Measurements from ENCODE around the gene ICAM3. TPM values are rescaled to one million over a fixed set of nuclear protein-coding genes. Genes with fewer than 3 reads are reported as not detected.

ICAM3 gene
- total RNA-seq, 4 donors from 2014 or later = 5.5 to 8.5 (median 5.8) TPM

DNA sequence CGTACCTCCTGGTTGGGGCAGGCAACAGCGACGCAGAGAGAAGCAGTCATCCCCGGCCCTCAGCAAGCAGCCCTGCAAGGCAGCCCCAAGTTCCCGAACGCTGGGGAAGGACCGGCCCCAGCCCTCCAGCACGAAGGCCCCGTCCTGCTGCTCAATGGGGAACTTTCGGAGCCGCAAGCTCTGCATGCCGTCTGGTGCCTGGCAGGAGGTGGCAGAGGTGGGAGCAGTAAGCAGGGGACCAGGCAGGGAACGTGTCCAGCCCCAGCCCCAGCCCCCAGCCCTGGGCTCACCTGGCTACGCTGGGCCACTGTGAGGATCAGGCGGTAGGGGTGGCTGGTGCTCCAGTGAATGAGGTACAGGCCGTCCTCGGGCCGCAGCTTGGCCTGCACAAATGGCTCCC lies 22.8 kb upstream of the ICAM3 start:
- Histone ChIP-seq H3K9me3 (no peaks in the 10 kb centered on the region), H3K4me1 (no peaks in the 10 kb centered on the region), H3K27ac (no peak overlapping the region), H3K36me3 (peaks cover 36 to 37% of the 10 kb centered on the region in 2 donors), H3K4me3 (replicated peaks in 1 of 3) (no peak overlapping the region), H3K27me3 (no peaks in the 10 kb centered on the region)
- DNase-seq = no peak
- 83 to 92% methylated on average over 4 to 16 of the region's 18 CpGs for WGBS, 2 donors
- TF ChIP-seq POLR2A (IDR thresholded peaks at IDR 0.05) = no peak
- TF ChIP-seq, protein P1, sequence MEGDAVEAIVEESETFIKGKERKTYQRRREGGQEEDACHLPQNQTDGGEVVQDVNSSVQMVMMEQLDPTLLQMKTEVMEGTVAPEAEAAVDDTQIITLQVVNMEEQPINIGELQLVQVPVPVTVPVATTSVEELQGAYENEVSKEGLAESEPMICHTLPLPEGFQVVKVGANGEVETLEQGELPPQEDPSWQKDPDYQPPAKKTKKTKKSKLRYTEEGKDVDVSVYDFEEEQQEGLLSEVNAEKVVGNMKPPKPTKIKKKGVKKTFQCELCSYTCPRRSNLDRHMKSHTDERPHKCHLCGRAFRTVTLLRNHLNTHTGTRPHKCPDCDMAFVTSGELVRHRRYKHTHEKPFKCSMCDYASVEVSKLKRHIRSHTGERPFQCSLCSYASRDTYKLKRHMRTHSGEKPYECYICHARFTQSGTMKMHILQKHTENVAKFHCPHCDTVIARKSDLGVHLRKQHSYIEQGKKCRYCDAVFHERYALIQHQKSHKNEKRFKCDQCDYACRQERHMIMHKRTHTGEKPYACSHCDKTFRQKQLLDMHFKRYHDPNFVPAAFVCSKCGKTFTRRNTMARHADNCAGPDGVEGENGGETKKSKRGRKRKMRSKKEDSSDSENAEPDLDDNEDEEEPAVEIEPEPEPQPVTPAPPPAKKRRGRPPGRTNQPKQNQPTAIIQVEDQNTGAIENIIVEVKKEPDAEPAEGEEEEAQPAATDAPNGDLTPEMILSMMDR (IDR thresholded peaks at IDR 0.05) = no peak
- intact Hi-C loops (cut with DNase I) = no loop called here

DNA sequence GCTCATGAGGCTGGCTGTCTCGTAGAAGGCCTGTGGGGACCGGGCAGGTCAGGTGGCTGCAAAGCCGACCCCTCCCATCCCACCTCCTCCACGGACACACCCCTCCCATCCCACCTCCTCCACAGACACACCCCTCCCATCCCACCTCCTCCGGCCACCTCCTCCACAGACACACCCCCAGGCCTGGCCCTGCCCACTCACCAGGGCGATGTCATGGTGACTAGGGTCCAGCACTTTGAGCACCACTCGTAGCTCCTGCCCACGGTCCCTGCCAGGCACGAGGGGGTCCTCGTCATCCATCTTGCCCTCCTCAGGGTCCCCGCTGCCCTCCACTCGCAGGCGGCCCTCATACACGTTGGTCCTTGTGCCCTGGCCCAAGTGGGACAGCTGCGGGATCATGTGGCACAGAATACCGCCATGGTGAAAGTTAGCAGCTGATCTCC lies 22.2 kb upstream of the ICAM3 start:
- DNase-seq = no peak
- H3K36me3 ChIP-seq = peaks cover 31 to 39% of the 10 kb centered on the region in 2 donors
- intact Hi-C loops (cut with DNase I) = no loop called here
- H3K27me3 ChIP-seq = no peaks in the 10 kb centered on the region
- H3K27ac ChIP-seq = no peak overlapping the region
- H3K9me3 ChIP-seq = no peaks in the 10 kb centered on the region
- H3K4me3 ChIP-seq (replicated peaks in 1 of 3) = no peak overlapping the region
- 78 to 89% methylated on average over 7 to 16 of the region's 16 CpGs for WGBS, 2 donors
- H3K4me1 ChIP-seq = no peaks in the 10 kb centered on the region
- TF ChIP-seq, protein P1 (IDR thresholded peaks at IDR 0.05) = no peak
- TF ChIP-seq POLR2A (IDR thresholded peaks at IDR 0.05) = no peak

DNA sequence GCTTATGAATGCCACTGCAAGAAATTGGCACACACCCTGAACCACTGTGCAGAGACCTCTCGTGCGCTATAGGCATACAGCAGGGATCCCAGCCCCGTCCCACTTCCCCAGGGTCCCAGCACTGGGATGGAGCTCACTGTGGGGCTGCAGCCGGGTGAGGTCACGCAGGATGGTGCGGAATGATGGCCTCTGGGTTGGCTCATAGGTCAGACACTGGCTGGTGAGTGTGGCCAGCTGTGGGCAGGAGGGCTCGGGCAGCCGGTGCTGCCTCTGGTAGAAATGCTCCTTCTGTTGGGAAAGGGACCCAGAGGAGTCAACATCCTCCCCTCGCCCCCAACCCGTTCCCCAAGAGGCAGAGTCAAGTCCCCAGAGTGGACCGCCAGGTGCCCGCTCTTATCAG lies 17.0 kb upstream of the ICAM3 start:
- intact Hi-C loops (cut with DNase I) = no loop called here
- Histone ChIP-seq H3K4me3 (replicated peaks in 1 of 3) (no peak overlapping the region), H3K36me3 (peaks cover 4 to 12% of the 10 kb centered on the region in 2 donors), H3K27me3 (no peaks in the 10 kb centered on the region), H3K27ac (no peak overlapping the region), H3K9me3 (no peaks in the 10 kb centered on the region), H3K4me1 (peaks cover 5 to 6% of the 10 kb centered on the region in 2 donors)
- TF ChIP-seq POLR2A (IDR thresholded peaks at IDR 0.05) = no peak
- TF ChIP-seq, protein P1 (IDR thresholded peaks at IDR 0.05) = no peak
- no peak for DNase-seq
- WGBS, 2 donors = 97 to 100% methylated on average over 3 to 10 of the region's 12 CpGs

DNA sequence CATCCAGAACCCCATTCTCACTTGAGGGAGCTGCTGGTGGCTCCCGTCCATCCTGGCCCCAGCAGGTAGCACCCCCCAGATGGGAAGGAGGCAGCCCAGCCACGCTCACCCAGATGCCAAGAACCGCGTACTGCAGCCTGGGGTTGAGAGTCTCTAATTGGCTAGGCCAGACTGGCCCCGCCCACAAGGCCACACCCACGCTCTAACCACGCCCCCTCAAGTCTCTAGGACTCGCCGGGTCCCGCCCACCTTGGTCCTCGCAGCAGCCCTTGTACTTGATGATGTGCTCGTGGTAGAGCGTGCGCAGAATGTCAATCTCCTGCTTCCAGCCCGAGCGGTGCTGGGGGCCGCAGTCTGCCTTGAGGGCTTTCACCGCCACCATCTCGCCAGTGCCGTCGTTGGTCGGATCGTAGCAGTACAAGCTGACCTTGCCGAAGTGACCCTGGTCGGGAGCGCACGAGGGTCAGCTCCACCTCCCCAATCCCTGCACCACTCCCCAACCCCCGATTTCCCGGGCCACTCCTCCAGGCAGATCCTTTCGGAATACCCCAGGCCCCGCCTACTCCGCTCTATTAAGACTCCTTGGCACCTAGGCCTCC lies 14.5 kb upstream of the ICAM3 start:
- peak; percentile 46 to 53 for DNase-seq
- intact Hi-C loops (cut with DNase I) = no loop called here
- peak overlapping the region in 2 of 3 donors; percentile 54 to 82 for H3K27ac ChIP-seq
- H3K4me3 ChIP-seq (replicated peaks in 1 of 3) = no peak overlapping the region
- H3K4me1 ChIP-seq = peaks cover 10 to 12% of the 10 kb centered on the region in 2 donors
- H3K9me3 ChIP-seq = no peaks in the 10 kb centered on the region
- 77 to 86% methylated on average over 16 to 25 of the region's 32 CpGs for WGBS, 2 donors
- peaks cover 4 to 12% of the 10 kb centered on the region in 2 donors for H3K36me3 ChIP-seq
- TF ChIP-seq, protein P1 (IDR thresholded peaks at IDR 0.05) = no peak
- TF ChIP-seq POLR2A (IDR thresholded peaks at IDR 0.05) = no peak
- no peaks in the 10 kb centered on the region for H3K27me3 ChIP-seq

All from thyroid gland (tissue), 4 donors.